NCI-H2029 treated with DMSO at 0.1 percent for 48 hours (cell line): ENCODE measurements around the gene DPP6.

ENCODE experiments used
- DNase-seq: peaks from one replicate; lab custom pipeline; 2025; lab: John Stamatoyannopoulos, UW

The DPP6 gene

GRCh38 chr7:154817224-154817896, 765.2 kb downstream of the DPP6 start:
- DNase-seq: no peak

GRCh38 chr7:154827007-154827406, 774.8 kb downstream of the DPP6 start:
- DNase-seq: no peak

GRCh38 chr7:154832557-154833138, 780.5 kb downstream of the DPP6 start:
- peak; percentile 4 for DNase-seq

GRCh38 chr7:154836021-154836448, 783.8 kb downstream of the DPP6 start:
- DNase-seq: no peak

DNA sequence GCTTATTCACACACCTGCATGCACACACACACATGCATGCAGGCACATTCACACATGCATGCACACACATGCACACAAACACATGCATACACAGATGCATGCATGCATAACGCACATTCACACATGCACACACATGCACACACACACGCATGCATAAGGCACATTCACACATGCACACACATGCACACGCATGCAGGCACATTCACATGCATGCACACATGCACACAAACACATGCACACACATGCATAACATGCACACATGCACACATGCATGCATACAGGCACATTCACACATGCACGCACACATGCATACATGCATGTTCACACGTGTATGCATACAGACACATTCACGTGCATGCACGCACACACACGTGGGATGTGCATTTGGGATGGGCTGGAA, 784.9 kb downstream of the DPP6 start:
- DNase-seq: no peak

DNA sequence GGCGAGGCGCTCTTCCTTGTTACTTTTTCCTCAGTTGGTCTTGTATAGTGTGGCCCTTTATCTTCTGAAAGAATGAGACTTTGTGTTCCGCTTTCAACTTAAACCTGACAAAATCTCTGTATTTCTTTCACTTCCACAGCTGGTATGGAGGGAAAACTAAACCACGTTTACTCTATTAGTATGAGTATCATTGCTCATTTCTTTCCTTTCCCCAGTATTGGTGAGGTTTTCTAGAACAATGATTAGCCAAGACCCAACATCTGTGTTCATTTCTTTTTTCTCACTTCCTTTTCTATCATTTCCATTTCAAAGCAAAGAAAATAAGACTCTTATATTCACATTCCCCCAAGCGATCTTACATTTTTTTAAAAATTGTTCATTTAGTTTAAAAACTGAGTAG, 785.4 kb downstream of the DPP6 start:
- DNase-seq: no peak

DNA sequence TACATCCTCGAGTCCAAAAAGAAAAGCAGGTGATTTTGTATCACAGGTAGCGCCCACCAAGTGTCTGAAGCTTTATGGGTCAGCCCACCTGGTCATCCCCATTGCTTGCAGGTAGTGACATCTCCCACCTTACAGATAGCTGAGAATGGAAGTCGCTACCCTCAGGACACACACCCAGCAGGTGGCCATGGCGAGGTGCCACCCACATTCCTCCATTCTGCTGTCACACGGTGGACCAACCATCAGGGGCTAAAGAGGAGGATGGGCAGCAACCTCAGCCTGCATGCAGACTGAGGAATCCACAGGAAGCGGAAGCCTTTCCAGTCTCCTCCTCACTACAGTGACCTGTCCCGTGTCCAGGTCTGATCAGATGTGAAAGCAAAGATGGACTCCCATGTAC, 787.9 kb downstream of the DPP6 start:
- DNase-seq: no peak

- DNase-seq: peak; percentile 76
Observed at GRCh38 chr7:154841731-154842331, 789.6 kb downstream of the DPP6 start.

DNA sequence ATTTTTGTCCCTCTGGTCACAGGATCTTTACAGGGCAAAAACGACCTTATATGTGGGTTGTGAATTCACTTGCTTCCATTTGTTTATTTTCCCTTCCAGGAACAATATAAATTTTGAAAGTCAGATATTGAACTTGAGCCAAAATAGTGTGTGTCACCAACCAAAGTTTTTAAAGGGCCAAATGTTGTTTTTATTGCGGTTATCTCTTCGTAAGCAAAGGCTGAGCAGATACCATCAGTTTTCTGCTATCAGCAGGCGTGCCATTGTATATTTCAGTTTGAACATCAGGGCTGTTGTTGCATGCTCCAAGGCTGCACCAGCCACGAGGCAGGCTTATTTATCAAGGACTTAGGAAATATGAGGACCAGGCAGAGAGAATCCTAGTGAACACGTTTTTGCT, 790.4 kb downstream of the DPP6 start:
- DNase-seq: peak; percentile 12

DNA sequence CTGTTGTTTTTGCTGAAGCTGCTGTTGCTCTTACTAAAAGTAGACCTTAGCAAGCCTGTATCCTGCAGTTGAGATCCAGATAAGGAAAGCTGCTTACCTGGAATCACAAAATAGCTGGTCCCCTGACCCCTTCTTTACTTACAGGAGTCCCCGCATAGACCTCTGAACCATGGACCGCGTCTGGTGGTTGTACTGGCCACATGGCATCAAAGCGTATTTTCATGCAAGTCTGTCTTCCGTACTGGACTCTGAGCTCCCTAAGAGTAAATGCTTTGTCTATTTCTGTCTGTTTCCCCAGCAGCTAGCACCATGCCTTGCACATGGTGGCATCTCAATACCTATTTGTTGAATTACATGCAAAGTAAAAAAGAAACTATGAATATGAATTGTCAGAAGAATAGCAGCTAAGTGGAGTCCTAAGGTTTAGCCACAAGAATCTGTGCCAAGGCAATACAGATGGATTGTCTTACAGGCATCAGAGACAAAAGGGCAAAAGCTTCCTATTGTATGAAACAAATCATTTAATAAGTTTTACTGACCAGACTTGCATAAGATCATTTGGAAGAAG, 791.6 kb downstream of the DPP6 start:
- no peak for DNase-seq

- DNase-seq: no peak
Observed at GRCh38 chr7:154844499-154844898, 792.3 kb downstream of the DPP6 start.

GRCh38 chr7:154844955-154845354, 792.8 kb downstream of the DPP6 start:
- no peak for DNase-seq

DNA sequence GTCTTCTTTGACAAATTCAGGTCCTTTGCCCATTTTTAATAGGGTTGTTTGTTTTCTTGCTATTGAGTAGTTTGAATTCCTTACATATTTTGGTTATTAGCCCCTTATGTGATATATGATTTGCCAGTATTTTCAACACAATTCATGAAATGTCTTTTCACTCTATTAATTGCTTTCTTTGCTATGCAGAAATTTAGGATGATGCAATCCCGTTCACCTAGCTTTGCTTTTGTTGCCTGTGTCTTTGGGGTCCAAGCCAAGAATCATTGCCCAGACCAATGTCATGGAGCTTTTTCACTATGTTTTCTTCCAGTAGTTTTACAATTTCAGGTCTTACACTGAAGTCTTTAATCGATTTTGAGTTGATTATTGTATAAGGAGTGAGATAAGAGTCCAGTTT, 796.3 kb downstream of the DPP6 start:
- no peak for DNase-seq

DNA sequence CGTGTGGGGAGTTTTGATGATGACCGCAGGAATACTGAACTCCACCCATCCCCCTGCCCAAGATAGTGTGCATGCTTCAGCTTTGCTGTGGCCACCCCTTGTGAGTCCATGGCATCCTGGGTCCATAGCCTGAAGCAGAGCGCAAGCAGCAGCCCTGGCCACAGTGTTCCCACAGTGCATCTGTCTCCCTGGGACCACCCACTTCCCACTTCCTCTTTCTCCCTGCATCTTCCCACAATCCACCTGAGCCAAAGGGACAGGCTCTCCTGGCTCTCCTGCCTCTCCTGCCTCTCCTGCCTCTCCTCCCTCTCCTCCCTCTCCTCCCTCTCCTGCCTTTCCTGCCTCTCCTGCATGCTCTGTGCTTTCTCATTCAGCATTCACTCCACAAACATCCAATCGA, 800.0 kb downstream of the DPP6 start:
- no peak for DNase-seq

DNA sequence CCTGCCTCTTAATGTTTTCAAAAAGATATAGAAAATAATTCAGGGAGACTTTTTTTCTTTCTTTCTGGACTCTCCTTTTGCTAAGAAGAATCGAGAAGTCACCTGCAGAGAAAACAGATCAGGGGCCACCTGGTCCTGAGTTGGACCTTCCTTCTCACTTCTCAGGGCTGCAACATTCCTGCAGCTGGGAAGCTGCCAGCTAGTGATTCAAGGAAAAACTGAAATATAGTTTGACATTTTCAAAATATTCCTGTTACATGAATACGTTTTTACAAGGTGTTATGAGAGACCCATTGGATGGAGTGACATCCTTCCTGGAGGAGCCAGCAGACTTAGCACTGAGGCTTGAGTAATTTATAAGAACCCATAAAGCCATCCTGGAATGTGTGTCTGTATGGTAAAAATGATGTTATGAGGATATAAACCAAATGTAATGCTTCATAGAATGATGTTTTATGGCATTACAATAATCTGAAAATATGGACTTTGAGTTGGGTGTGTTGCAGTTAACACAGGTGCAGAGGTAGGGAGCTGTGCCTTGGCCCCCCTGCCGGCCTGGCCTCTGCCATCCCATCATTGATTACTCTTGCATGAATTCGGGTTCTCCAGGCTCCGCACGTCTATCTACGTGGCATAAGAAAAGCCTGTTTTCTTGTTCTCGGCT, 801.0 kb downstream of the DPP6 start:
- DNase-seq: no peak

DNA sequence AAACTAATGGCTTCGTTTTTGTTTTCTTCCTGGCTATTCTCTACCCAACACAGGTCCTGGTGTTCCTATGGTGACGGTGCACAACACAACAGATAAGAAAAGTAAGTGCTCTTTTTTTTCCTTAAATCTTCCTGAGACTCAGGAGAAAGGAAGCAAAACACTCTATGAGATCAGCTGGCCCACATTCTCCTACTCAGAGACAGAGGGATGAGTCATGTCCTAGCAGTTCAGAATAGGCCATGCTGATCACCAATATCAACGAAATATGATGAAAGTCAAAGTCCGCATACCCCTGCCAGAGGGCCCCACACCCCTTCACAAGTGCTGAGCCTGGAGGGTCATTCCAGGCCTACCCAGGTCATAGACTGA, 801.5 kb downstream of the DPP6 start:
- DNase-seq: no peak

DNA sequence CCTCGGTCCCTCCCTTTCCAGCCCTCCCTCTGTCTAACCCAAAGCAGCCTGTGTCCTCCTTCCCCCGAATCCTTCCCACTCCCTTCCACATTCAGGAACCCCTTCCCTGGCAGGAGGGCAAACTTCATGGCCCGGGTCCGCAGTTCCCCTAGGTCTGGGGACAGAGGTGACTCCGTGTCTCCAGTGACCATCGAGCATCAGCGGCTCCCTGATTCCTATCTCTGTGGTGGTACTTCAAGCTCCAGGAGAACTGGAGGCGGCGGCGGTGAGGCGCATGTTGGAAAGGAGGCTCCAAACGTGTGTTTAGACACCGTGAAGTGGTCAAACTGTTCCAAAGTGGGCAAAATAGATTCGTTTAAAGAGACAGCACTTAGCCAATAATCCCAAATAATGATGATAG, 802.6 kb downstream of the DPP6 start:
- DNase-seq: no peak

DNA sequence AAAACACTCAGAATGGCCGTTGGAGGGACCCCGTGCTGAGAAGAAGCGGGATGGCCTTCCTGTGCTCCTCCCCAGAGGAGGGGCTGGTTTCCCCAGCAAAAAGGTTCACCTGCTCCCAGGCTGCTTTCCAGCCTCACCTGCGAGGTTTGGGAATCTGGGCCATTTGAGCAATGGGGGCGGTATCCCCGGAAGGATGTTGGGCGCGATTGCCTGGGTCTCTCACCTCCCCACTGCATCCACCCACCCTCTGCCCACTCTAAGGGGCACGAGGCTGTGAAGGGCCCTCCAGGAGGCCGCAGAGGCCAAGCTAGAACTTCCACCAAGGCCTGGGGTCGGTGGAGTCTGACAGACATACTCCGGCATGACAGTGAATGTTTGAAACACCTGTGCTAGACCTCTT, 803.2 kb downstream of the DPP6 start:
- no peak for DNase-seq

DNA sequence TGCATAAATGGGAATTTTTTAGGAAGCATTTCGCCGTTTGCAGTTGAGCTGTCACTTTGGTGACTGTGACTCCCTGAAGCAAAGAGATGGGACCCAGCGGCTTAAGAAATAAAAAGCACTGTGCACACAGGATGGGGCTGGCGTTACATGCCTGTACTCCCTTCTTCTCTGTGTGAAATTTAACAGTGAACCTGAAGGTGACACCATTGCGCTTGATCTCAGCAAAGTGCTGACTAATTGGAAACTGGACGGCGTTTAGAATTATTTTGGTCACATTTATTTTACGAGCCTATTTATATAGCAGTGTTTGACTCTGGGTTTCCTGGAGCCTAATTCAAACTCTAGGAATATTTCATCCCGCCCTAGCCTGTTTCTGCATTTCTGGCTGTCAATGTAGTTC, 804.5 kb downstream of the DPP6 start:
- DNase-seq: no peak

GRCh38 chr7:154857240-154857639, 805.0 kb downstream of the DPP6 start:
- peak; percentile 20 for DNase-seq

- DNase-seq: no peak
Observed at GRCh38 chr7:154857728-154858681, 805.8 kb downstream of the DPP6 start.
